Right atrium auricular region (tissue), 2 donors: Measurements from ENCODE around the gene NRBF2. TPM values are rescaled to one million over a fixed set of nuclear protein-coding genes. Genes with fewer than 3 reads are reported as not detected.
"Not testable (repeated sequence)": the region's sequence is repeated elsewhere in the genome, so short reads cannot be mapped to it uniquely, and the experiment has no call there.

ENCODE experiments used
- DNase-seq: peaks from one replicate; pipeline ENCODE4 v3.0.0-alpha.2; 2019; ENCODE audit warnings: low spot score
- H3K27ac ChIP-seq, 2 donors: fragments of 200-600 bp; sonication (generic); 1 replicate in 1 of 2; 2 replicates in 1 of 2; pipeline ENCODE4 v1.5.1; 2016 to 2019
- H3K27me3 ChIP-seq, 2 donors: fragments of 200-600 bp; sonication (generic); one replicate each; pipeline versions ENCODE4 v1.5.1 to v1.6.0; 2017 to 2019
- H3K36me3 ChIP-seq: fragments of 200-600 bp; sonication (generic); one replicate; pipeline ENCODE4 v1.5.1; 2016
- H3K4me1 ChIP-seq, 2 donors: fragments of 200-600 bp; sonication (generic); one replicate each; pipeline versions ENCODE4 v1.5.1 to v1.6.0; 2017 to 2019
- H3K4me3 ChIP-seq, 2 donors: fragments of 200-600 bp; sonication (generic); 1 replicate in 1 of 2; 2 replicates in 1 of 2; pipeline ENCODE4 v1.5.1; 2017 to 2019; ENCODE audit warnings: mild to moderate bottlenecking in 1 of 2, moderate library complexity in 1 of 2
- H3K9me3 ChIP-seq, 2 donors: fragments of 200-600 bp; sonication (generic); one replicate each; pipeline ENCODE4 v1.5.1; 2019
- total RNA-seq, 2 donors: library from RNA; depleted of rRNA; stranded (reverse); fragments of >200 nt; gene quantifications; one replicate each; pipeline ENCODE4 v1.1.0, GENCODE V29; 2016
- TF ChIP-seq, protein P1 (sequence below), 2 donors: fragments of 200-600 bp; sonication (generic); IDR thresholded peaks; one replicate each; pipeline ENCODE4 v1.5.1; 2019; ENCODE audit warnings: antibody characterized with exemption in 2 of 2

NRBF2 gene
- total RNA-seq, 2 donors from 2014 or later: 7.8 to 10.6 TPM

DNA sequence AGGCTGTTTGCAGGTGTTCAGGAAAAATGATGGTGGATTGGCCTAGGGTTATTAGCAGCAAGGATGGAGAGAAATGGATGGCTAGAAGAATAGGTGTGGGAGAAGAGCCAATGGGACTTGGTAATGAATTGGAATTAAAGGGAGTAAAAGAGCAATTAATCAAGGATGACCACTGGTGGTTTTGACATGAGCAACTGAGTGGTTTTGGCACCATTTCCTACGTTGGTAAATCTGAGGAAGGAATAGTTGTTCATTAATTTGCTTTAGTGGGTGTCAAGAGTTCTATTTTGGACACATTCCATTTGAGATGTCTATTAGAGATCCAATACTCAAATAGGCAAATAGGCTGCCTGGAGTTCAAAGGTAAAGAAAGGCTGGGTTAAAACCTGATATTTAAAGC, 38.2 kb upstream of the NRBF2 start:
- TF ChIP-seq, protein P1, sequence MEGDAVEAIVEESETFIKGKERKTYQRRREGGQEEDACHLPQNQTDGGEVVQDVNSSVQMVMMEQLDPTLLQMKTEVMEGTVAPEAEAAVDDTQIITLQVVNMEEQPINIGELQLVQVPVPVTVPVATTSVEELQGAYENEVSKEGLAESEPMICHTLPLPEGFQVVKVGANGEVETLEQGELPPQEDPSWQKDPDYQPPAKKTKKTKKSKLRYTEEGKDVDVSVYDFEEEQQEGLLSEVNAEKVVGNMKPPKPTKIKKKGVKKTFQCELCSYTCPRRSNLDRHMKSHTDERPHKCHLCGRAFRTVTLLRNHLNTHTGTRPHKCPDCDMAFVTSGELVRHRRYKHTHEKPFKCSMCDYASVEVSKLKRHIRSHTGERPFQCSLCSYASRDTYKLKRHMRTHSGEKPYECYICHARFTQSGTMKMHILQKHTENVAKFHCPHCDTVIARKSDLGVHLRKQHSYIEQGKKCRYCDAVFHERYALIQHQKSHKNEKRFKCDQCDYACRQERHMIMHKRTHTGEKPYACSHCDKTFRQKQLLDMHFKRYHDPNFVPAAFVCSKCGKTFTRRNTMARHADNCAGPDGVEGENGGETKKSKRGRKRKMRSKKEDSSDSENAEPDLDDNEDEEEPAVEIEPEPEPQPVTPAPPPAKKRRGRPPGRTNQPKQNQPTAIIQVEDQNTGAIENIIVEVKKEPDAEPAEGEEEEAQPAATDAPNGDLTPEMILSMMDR (IDR thresholded peaks at IDR 0.05): no peak
- no peak overlapping the region for H3K4me3 ChIP-seq
- DNase-seq: no peak
- H3K9me3 ChIP-seq: no peaks in the 10 kb centered on the region
- H3K4me1 ChIP-seq: no peaks in the 10 kb centered on the region
- no peaks in the 10 kb centered on the region for H3K36me3 ChIP-seq
- no peaks in the 10 kb centered on the region for H3K27me3 ChIP-seq
- H3K27ac ChIP-seq: no peak overlapping the region

DNA sequence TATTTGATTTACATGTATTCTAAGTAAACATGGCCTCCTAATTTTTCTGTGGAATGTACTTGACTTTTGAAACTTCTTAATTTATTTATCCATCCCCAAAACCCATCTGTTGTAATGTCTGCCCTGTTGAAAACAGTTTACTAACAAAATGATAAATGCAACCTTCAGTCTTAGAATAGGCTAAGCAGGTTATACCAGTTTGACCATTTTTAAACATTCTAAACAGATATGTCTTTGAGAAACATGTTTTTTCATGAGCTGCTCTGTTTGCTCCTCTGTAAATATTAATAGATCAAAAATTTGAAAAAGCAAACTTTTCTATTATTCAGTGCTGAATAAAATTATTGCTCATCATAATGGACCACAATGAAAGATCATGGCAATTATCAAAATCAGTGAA, 33.4 kb upstream of the NRBF2 start:
- TF ChIP-seq, protein P1 (IDR thresholded peaks at IDR 0.05): no peak
- H3K4me1 ChIP-seq: no peaks in the 10 kb centered on the region
- H3K9me3 ChIP-seq: no peaks in the 10 kb centered on the region
- H3K36me3 ChIP-seq: no peaks in the 10 kb centered on the region
- H3K27me3 ChIP-seq: no peaks in the 10 kb centered on the region
- H3K4me3 ChIP-seq: no peak overlapping the region
- DNase-seq: no peak
- no peak overlapping the region for H3K27ac ChIP-seq

DNA sequence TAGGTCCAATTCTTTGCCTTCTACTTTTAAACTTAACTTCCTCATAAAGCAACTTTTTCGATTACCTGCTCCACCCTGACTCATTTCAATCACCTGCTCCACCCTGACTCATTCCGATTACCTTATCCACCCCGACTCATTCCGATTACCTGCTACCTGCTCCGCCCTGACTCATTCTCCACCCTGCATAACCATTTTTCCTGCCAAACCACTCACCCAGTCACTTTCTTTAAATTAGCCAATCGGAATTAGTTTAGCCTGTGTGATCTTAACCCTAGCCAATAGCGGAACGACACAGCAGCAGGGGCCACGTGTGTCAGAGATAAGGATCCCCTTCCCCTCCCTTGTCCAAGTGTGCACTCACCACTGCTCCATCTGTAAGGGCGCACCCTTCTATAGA, 32.0 kb upstream of the NRBF2 start:
- not testable (repeated sequence) for H3K27me3 ChIP-seq, H3K9me3 ChIP-seq, H3K4me1 ChIP-seq, DNase-seq, H3K36me3 ChIP-seq, H3K4me3 ChIP-seq, H3K27ac ChIP-seq

DNA sequence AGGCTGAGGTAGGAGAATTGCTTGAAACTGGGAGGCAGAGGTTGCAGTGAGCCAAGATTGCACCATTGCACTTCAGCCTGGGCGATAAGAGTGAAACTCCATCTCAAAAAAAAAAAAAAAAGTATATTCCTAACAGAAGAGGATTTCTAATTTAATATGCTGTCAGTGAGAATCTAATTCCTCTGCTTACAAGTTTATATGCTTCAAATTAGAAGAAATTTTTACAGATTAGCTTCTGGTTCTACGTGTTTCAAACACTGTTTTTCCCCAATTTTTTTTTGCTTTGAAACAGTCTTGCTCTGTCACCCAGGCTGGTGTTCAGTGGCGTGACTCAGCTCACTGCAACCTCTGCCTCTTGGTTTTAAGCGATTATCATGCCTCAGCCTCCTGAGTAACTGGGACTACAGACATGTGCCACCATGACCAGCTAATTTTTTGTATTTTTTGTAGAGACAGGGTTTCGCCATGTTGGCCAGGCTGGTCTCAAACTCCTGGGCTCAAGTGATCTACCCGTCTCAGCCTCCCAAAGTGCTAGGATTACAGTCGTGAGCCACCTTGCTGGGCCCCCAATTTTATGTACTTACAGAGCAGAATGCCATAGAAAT, 30.7 kb upstream of the NRBF2 start:
- DNase-seq, H3K27ac ChIP-seq, H3K4me3 ChIP-seq, H3K36me3 ChIP-seq, H3K27me3 ChIP-seq, H3K9me3 ChIP-seq, H3K4me1 ChIP-seq: not testable (repeated sequence)

DNA sequence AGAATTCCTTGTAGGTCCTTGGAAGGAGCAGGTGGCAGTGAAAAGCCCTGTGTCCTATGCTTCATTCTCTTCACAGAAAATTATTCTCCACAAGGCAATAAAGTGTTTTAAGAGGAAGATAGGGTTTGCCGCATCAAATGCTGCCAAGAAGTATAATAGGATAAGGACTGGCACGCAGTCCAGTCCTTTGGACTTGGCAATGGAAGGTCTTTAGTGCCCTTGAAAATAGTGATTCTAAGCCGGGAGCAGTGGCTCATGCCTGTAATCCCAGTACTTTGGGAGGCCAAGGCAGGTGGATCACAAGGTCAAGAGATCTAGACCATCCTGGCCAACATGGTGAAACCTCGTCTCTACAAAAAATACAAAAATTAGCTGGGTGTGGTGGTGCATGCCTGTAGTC, 29.9 kb upstream of the NRBF2 start:
- DNase-seq, H3K27me3 ChIP-seq, H3K27ac ChIP-seq, H3K9me3 ChIP-seq, H3K4me1 ChIP-seq, H3K4me3 ChIP-seq, H3K36me3 ChIP-seq: not testable (repeated sequence)

DNA sequence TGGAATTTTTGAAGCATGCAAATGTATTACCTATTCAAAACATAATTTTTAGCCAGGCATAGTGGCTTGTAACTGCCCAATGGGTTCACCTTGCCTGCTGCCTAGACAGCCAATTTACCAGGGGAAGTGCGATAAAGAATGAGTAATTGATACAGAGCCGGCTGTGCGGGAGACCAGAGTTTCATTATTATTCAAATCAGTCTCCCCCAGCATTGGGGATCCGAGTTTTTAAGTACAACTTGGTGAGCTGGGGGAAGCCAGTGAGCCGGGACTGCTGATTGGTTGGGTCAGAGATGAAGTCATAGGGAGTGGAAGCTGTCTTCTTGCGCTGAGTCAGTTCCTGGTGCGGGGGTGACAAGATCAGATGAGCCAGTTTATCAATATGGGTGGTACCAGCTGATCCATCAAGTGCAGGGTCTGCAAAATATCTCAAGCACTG, 29.1 kb upstream of the NRBF2 start:
- DNase-seq: no peak
- no peaks in the 10 kb centered on the region for H3K4me1 ChIP-seq
- H3K9me3 ChIP-seq: no peaks in the 10 kb centered on the region
- H3K27me3 ChIP-seq: no peaks in the 10 kb centered on the region
- H3K4me3 ChIP-seq: no peak overlapping the region
- TF ChIP-seq, protein P1 (IDR thresholded peaks at IDR 0.05): no peak
- H3K27ac ChIP-seq: no peak overlapping the region
- H3K36me3 ChIP-seq: no peaks in the 10 kb centered on the region

DNA sequence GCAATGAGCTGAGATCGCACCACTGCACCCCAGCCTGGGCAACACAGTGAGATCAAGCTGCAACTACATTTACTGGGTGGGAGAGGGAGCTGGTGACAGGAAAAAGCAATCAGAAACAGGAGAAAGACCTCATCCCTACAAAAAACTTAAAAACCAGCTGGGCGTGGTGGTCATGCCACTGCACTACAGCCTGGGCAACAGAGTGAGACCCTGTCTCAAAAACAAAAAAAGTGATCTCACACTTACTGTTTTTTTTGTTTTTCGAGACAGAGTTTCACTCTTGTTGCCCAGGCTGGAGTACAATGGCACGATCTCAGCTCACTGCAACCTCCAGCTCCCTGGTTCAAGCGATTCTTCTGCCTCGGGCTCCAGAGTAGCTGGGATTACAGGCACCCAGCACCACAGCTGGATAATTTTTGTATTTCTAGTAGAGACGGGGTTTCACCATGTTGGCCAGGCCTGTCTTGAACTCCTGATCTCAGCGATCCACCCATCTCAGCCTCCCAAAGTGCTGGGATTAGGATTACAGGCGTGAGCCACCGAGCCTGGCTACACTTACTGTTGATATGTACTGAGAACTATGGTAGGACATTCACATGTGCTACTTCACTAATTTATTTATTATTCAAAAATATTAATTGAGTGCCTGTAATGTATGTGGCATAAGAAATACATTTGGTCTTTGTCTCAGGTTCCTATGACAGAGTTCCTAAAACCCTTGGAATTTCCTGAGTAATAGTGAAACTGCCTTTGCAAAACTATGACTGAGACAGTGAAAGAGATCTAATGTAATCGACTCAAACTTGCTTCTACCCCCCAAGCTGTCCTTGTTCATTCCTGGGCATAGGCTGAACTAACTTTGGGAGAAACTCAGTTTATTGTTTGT, 27.7 kb upstream of the NRBF2 start:
- Histone ChIP-seq H3K27me3 (no peaks in the 10 kb centered on the region), H3K4me1 (no peaks in the 10 kb centered on the region), H3K36me3 (no peaks in the 10 kb centered on the region), H3K27ac (peak overlapping the region; percentile 45 to 48), H3K9me3 (no peaks in the 10 kb centered on the region), H3K4me3 (no peak overlapping the region)
- DNase-seq: no peak
- TF ChIP-seq, protein P1 (IDR thresholded peaks at IDR 0.05): no peak
